Nephron progenitor cell (in vitro differentiated cells): ENCODE results near the gene EXOC6B.

Experiments used
- DNase-seq: peaks from one replicate; pipeline ENCODE4 v3.0.0; 2021
- H3K27ac Mint-ChIP-seq: 2 replicates; pipeline ENCODE4 v1.8.0; 2021; ENCODE audit warnings: mild to moderate bottlenecking, moderate library complexity, mixed read lengths
- H3K27me3 Mint-ChIP-seq: 2 replicates; pipeline ENCODE4 v1.8.0; 2021; ENCODE audit warnings: mild to moderate bottlenecking, low read depth, mixed read lengths; ENCODE audit not compliant: poor library complexity
- H3K36me3 Mint-ChIP-seq: 2 replicates; pipeline ENCODE4 v1.8.0; 2021; ENCODE audit warnings: low read depth, mixed read lengths
- H3K4me1 Mint-ChIP-seq: 2 replicates; pipeline ENCODE4 v1.8.0; 2021; ENCODE audit warnings: mixed read lengths
- H3K4me3 Mint-ChIP-seq: 2 replicates; pipeline ENCODE4 v1.8.0; 2021; ENCODE audit warnings: mild to moderate bottlenecking, moderate library complexity, mixed read lengths
- H3K9me3 Mint-ChIP-seq: 2 replicates; pipeline ENCODE4 v1.8.0; 2021; ENCODE audit warnings: mild to moderate bottlenecking, moderate library complexity, mixed read lengths
- TF ChIP-seq, protein P1 (sequence below): fragments of 200-600 bp; sonication (generic); IDR thresholded peaks from 2 replicates; pipeline ENCODE4 v1.5.0; 2021; ENCODE audit warnings: antibody characterized with exemption

The EXOC6B gene

DNA sequence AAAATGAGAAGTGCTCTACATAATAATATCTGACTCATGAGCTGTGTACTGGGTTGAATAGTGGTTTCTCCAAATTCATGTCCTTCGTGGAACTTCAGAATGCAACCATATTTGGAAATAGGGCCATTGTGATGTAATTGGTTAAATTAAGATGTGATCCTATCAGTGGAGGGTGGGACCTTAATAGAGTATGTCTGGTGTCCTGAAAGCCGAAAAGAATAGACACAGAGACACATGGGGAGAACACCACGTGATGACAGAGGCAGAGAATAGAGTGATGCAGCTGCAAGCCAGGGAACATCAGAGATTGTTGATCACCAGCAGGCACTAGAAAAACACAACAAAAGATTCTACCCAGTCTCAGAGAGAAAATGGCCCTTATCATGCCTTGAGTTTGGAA is 310.1 kb downstream of the EXOC6B start:
- peaks cover 9% of the 10 kb centered on the region for H3K4me1 Mint-ChIP-seq
- H3K4me3 Mint-ChIP-seq = no peak overlapping the region
- H3K27ac Mint-ChIP-seq = no peak overlapping the region
- TF ChIP-seq, protein P1, sequence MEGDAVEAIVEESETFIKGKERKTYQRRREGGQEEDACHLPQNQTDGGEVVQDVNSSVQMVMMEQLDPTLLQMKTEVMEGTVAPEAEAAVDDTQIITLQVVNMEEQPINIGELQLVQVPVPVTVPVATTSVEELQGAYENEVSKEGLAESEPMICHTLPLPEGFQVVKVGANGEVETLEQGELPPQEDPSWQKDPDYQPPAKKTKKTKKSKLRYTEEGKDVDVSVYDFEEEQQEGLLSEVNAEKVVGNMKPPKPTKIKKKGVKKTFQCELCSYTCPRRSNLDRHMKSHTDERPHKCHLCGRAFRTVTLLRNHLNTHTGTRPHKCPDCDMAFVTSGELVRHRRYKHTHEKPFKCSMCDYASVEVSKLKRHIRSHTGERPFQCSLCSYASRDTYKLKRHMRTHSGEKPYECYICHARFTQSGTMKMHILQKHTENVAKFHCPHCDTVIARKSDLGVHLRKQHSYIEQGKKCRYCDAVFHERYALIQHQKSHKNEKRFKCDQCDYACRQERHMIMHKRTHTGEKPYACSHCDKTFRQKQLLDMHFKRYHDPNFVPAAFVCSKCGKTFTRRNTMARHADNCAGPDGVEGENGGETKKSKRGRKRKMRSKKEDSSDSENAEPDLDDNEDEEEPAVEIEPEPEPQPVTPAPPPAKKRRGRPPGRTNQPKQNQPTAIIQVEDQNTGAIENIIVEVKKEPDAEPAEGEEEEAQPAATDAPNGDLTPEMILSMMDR = no peak
- no peaks in the 10 kb centered on the region for H3K36me3 Mint-ChIP-seq
- H3K9me3 Mint-ChIP-seq = no peaks in the 10 kb centered on the region
- H3K27me3 Mint-ChIP-seq = no peaks in the 10 kb centered on the region
- DNase-seq = no peak

DNA sequence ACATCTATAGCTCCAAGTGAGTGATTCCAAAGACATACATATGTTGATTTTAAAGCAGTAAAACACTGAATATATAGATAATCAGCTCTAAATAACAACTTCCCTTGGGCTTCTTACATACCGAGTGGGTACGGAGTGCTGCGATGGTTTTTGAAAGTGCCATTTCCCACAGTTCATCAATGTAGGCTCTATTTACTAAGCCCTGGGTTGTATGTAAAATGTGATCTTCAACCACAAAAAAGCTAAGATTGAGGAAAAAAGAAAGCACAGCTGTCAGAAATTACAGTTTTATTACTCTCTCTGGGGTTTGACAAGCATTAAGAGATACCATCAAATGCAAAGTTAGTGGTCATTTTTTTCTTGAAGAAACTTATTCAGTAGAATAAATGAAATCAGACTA is 312.8 kb downstream of the EXOC6B start:
- Mint-ChIP-seq H3K4me3 (no peak overlapping the region), H3K27ac (no peak overlapping the region), H3K4me1 (peaks cover 3% of the 10 kb centered on the region), H3K36me3 (no peaks in the 10 kb centered on the region), H3K9me3 (no peaks in the 10 kb centered on the region), H3K27me3 (no peaks in the 10 kb centered on the region)
- TF ChIP-seq, protein P1 = no peak
- no peak for DNase-seq

DNA sequence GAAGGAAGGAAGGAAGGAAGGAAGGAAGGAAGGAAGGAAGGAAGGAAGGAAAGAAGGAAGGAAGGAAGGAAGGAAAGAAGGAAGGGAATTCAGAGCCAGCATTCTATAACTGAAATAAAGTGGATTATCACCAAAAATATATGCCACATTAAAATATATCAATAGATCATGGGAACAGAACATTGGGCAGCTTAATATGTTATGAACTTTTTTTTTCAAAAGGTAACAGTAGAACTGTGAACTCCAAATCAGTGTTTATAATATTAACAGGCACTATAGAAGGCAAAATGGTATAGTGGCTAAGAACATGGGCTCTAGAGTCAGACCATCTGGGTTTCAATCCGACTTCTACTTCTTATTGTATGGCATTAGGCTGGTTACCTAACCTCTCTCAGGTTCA is 313.5 kb downstream of the EXOC6B start:
- Mint-ChIP-seq H3K9me3 (no peaks in the 10 kb centered on the region), H3K36me3 (no peaks in the 10 kb centered on the region), H3K27me3 (no peaks in the 10 kb centered on the region), H3K4me1 (no peaks in the 10 kb centered on the region), H3K4me3 (no peak overlapping the region), H3K27ac (no peak overlapping the region)
- DNase-seq = no peak
- TF ChIP-seq, protein P1 = no peak

DNA sequence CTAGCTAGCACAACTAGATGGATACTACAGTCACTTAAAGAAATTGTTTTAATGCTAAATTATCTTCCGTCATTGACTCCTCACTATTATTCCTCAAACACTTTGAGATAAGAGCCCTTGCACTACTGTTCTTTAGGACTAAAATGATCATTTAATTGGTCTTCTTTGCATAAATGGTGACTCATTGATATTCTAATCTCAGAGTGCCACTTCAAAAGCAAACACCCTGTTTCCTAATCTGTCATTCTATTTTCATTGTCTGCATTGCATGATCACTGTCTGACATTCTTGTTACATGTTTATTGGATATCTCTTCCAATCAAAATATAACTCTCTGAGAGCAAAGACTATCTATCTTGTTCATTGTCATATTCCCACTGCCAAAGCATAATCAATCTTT is 313.9 kb downstream of the EXOC6B start:
- Mint-ChIP-seq H3K36me3 (no peaks in the 10 kb centered on the region), H3K9me3 (no peaks in the 10 kb centered on the region), H3K4me3 (no peak overlapping the region), H3K27me3 (no peaks in the 10 kb centered on the region), H3K4me1 (no peaks in the 10 kb centered on the region), H3K27ac (no peak overlapping the region)
- TF ChIP-seq, protein P1 = no peak
- no peak for DNase-seq

DNA sequence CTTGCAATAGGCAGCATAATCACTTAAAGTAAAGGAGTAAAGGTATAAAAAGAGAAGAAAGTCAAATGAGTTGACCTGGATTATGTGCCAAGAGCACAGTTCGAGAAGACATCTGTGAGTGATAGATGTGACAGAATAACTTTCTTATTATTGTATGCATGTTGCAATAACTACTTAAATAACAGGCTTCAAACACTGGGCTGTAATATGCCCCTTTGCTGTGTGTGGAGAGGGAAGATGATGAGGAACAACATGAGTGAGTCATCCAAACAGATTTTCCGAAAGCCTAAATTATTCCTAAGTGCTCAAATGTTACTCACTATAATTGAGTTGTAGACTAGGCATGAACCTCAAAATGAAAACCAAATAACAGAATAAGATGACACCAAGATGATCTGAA is 328.1 kb downstream of the EXOC6B start:
- Mint-ChIP-seq H3K4me3 (no peak overlapping the region), H3K27me3 (no peaks in the 10 kb centered on the region)

DNA sequence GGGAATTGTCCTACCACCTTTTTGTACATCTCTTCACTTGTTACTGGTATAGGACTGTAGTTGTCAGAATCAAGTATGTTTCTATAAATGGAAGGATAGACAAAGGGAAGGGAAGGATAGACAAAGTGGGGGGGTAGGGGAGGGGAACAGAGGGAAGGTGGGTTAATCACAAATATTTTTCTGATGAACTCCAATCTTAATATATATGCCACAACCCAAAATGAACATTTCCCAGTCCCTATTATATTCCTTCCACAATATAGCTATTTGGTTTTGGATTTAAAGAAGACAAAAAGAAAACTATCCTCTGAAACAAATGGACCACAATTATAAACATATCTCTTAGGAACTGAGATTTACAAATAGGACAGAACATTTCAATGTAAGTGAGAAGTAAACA is 329.4 kb downstream of the EXOC6B start:
- no peaks in the 10 kb centered on the region for H3K27me3 Mint-ChIP-seq
- DNase-seq = no peak
- H3K4me1 Mint-ChIP-seq = no peaks in the 10 kb centered on the region
- H3K4me3 Mint-ChIP-seq = no peak overlapping the region
- TF ChIP-seq, protein P1 = no peak
- H3K36me3 Mint-ChIP-seq = peaks cover 3% of the 10 kb centered on the region
- H3K27ac Mint-ChIP-seq = no peak overlapping the region
- no peaks in the 10 kb centered on the region for H3K9me3 Mint-ChIP-seq

More for the DNA sequence above, 328.1 kb downstream of the EXOC6B start:
- TF ChIP-seq, protein P1 = no peak
- Mint-ChIP-seq H3K9me3 (no peaks in the 10 kb centered on the region), H3K4me1 (no peaks in the 10 kb centered on the region), H3K36me3 (peaks cover 3% of the 10 kb centered on the region), H3K27ac (no peak overlapping the region)
- no peak for DNase-seq
